Activated CD4-positive, alpha-beta T cell treated with anti-CD3 and anti-CD28 coated beads for 1 hour (primary cell): ENCODE results near the gene TEX53.

ENCODE experiments used
- DNase-seq: peaks from one replicate; pipeline ENCODE4 v3.0.0-alpha.2; 2020

Gene TEX53

DNA sequence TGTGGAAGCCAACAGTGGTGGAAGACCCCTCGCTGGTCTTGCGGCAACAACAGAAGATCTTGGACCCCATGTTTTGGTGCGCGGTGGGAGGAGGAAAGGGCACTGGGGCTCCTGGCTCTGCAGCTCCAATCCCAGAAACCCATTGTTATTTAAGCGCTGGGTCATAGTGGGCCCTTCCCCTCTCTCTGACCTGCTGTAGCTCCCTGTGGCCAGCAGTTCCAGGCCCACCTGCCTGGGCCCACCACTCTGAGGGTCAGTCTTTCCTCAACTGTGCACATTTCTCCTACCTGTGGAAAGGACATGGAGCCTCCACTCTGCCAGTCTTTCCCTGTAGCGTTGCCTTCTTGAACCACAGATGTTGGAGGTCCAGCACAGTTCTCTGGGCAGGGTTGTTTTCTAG, at the start of gene TEX53:
TEX53 (minus strand) TSS at position 101 of the 400 bp plus-strand sequence; CDS start at position 70, 31 bp downstream.
- no peak for DNase-seq

GRCh38 chr9:114706711-114707110, 49.1 kb upstream of the TEX53 start:
- DNase-seq = no peak

DNA sequence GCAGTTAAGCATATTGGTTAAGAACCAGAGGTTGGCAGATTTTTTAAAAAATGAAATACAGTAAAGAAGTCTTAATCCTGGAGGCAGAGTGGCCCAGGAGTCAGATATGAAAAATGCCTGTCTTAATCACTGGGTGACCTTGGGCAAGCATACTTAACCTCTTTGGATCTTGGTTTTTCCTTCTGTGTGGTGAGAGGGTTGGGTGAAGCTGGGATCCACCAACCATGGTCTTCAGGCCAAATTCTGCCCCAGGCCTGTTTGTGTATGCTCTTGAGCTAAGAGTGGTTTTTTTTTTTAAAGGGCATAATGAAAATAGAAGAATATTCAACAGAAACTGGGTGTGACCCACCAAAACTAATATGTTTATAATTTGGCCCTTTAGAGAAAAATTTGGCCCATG, 44.4 kb upstream of the TEX53 start:
- no peak for DNase-seq

DNA sequence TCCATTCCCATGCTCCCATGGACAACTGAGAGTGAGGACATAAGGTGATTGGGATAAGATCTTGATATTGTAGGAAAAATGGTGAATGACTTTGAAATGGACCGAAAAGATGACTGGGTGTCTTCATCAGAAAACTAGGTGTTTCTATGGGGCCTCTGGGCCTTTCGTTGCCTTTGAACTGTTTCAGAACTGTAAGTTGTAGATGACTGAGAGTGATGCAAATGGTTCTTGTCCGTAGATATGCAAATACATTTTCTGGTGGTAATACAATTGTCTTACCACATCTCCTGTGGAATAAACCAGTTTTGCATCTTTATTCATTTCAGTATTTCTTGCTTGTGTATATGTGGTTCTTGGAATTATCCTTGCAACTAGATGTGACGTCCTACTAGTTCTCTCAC, 40.3 kb upstream of the TEX53 start:
- no peak for DNase-seq

DNA sequence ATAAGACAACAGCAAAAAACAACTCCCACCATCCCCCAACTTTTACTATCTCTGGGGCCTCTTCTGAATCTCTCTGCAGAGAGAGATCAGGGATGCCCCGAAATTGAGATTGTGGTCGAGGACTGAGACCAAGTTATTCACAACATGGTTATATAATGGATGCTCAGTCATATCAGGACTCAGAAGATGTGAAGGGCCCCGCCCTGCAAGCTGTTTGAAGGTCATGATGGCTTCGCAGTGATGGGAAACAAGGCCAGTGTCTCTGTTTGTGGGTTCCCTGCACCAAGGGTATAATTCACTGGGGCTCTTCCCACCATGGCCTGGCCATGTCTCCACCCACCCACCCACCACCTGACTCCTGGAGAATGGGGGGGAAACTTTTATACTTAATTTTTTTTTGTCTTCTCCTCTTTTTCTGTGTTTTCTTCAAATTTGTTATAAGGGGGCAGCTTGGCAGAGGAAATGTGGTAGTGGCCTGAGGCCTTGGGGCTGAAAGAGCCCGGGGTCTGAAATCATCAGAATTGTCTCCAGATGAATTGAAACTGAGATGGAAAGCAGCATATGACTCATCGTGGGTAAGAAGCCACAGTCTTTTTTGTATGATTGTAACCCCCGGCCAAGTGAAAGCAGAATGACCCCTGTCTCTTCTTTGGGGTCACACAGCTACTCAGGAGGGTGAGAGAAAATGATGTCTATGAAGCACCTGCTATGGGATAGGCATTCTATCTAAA, 39.4 kb upstream of the TEX53 start:
- DNase-seq = no peak

GRCh38 chr9:114695948-114696347, 38.3 kb upstream of the TEX53 start:
- no peak for DNase-seq

GRCh38 chr9:114694719-114695269, 37.2 kb upstream of the TEX53 start:
- no peak for DNase-seq

- DNase-seq = no peak
Observed at GRCh38 chr9:114694146-114694545, 36.5 kb upstream of the TEX53 start.

GRCh38 chr9:114693248-114693855, 35.7 kb upstream of the TEX53 start:
- DNase-seq = no peak

GRCh38 chr9:114691956-114692295, 34.3 kb upstream of the TEX53 start:
- no peak for DNase-seq

- DNase-seq = peak; percentile 44
Observed at GRCh38 chr9:114691046-114691955, 33.7 kb upstream of the TEX53 start.

DNA sequence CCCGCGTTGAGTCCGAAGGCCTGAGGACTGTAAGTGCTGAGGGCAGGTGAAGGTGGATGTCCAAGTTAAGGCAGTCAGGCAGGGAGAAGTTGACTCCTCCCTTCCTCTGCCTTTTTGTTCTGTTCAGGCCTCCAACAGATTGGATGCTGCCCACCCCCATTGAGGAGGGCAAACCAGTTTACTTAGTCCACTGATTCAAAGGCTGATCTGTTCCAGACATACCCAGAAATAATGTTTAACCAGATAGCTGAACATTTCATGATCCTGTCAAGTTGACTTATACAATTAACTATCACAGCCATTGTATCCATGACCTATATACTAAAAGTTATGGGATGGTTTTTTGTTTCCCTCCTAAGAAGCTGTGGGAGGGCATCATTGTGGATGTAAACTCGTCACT, 32.7 kb upstream of the TEX53 start:
- DNase-seq = no peak

- no peak for DNase-seq
Observed at GRCh38 chr9:114689813-114690212, 32.2 kb upstream of the TEX53 start.

- no peak for DNase-seq
Observed at GRCh38 chr9:114688909-114689610, 31.5 kb upstream of the TEX53 start.

GRCh38 chr9:114688379-114688778, 30.8 kb upstream of the TEX53 start:
- no peak for DNase-seq

DNA sequence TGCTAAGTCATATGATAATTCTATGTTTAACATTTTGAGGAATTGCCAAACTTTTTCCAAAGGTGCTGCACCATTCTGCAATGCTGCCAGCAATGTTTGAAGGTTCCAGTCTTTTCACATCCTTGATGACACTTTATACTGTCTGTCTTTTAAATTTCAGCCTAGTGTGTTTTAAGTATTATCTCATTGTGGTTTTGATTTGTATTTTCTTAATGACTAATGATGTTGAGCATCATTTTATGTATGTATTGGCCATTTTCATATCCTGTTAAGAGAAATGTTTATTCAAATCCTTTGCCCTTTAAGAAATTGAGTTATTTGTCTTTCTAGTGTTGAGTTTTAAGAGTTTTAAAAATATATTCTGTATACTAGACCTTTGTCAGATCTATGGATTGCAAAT, 29.4 kb upstream of the TEX53 start:
- DNase-seq = no peak

GRCh38 chr9:114685951-114686350, 28.3 kb upstream of the TEX53 start:
- DNase-seq = no peak

DNA sequence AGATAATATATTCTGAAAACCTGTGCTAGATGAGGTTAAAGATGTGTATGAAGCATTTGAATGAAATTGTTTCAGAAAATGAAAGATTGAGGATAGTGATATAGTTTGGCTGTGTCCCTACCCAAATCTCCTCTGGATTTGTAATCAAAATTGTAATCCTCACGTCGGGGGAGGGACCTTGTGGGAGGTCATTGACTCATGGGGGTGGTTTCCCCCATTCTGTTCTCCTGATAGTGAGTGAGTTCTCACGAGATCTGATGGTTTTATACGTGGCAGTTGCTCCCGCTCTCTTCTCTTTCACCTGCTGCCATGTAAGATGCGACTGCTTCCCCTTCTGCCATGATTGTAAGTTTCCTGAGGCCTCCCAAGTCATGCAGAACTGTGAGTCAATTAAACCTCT, 26.4 kb upstream of the TEX53 start:
- DNase-seq = no peak

DNA sequence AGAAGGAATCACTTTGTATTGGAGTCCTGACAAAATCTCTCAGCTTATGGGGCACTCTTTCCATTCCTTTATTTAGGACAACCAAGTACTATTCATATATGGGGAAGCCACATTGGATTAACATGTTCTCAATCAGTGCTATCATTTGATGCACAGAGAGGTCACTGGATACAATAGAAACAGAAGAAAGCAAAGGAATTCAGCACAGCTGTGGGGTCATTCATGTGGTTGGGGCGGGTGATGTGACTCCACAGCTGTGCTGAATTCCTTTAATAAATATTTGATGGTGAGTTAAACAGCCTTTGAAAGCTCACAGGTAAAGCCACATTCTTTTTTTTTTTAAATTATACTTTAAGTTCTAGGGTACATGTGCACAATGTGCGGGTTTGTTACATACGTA, 25.2 kb upstream of the TEX53 start:
- no peak for DNase-seq

DNA sequence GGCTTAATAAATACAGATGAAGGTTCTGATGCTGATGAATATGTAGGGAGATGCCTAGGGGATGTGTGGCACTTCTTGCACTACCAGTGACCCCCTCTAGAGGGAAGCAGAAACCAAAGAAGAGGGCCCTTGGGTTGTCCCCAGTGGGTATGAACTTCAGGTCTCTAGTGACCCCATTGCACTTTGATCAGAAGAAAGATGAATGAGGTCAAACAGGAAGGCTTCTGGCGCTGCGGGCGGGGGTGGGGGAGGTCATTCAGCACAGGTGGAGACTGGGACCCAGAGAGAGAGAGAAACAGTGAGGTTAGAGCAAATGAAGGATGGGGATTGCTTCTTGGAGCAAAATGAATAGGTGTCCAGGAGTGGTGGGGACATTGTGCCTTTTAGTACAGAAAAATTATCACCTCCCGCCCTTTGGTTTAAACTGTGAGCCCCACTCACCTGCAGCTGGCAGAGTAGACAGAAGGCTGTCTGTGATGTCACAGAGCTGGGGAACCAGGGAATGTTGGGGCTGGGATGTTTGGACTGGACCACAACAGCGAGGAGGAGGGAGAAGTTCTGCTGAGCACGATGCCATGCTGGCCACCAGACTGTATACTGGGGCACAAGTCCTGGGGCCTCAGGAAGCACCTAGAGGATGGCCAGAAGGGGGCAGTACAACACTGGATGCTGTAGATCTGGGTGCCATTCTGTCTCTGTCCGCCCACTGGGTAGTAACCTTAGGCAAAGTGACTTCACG, 24.2 kb upstream of the TEX53 start, which contains the start of gene TEX48:
TEX48 (minus strand) TSS at position 599 of the 739 bp plus-strand sequence. CDS start 10,469 bp downstream, outside the sequence.
- peak; percentile 55 for DNase-seq

DNA sequence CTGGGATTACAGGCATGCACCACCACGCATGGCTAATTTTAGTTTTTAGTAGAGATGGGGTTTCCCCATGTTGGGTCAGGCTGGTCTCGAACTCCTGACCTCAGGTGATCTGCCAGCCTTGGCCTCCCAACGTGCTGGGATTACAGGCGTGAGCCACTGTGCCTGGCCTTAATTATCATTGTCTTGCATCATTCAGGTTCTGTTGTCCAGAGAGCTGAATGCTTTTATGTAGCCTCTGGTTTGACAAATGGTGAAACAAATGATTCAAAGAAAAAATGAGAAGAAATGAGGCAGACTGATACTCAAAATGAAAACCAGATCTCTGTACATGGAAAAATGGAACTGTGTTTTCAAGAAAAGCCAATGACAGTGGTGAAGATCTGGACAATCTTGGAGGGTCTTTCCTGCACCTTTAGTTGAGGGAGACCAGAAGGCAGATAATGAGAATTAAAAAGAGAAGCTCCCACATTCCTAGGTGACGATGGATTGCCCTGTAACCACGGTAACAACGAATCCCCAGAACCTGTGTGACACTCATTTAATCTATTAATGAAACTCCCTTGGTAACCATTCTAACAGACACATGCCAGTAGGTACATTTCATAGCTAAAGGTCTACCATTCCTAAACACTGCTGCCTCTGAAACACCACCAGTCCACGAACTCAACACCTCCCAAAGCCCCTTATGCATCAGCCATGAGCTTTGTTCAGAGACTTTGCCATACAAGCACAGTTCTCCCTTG, 22.8 kb upstream of the TEX53 start:
- DNase-seq = no peak
